ENCODE results near the gene SEZ6L2. TPM values are rescaled to one million over a fixed set of nuclear protein-coding genes. Genes with fewer than 3 reads are reported as not detected.
A peak's percentile ranks its signal among the peaks of the same experiment; 100 is the strongest.

Gene SEZ6L2
- polyA plus RNA-seq, 1 experiment = 19.3 TPM

- H3K36me3 ChIP-seq (ENCODE audit: control insufficient read depth, insufficient read depth, low read length) = peaks cover 33% of the 10 kb centered on the region
- H3K27me3 ChIP-seq (ENCODE audit: control insufficient read depth, insufficient read depth, low read length) = no peaks in the 10 kb centered on the region
- no peak for DNase-seq (ENCODE audit: low read depth)
- ChIA-PET POLR2A (no interaction called here), CTCF (interaction anchor here (0.6 to 3.9 kb wide), 16 partner anchors 8 to 159 kb away, joined by 3 to 81 read pairs (median 6); partner anchors contain the start of genes ASPHD1, CDIPT, MAZ and MVP)
- H3K4me3 ChIP-seq (ENCODE audit: low read depth, low read length) = no peak overlapping the region
- TF ChIP-seq CTCF (IDR thresholded peaks at IDR 0.05; ENCODE audit: insufficient read depth, low read depth, low read length) = no peak
These were observed 49.8 kb downstream of the SEZ6L2 start for GRCh38 chr16:29849505-29849904.

- Histone ChIP-seq H3K36me3 (ENCODE audit: control insufficient read depth, insufficient read depth, low read length) (peaks cover 37% of the 10 kb centered on the region), H3K4me3 (ENCODE audit: low read depth, low read length) (no peak overlapping the region), H3K27me3 (ENCODE audit: control insufficient read depth, insufficient read depth, low read length) (no peaks in the 10 kb centered on the region)
- CTCF ChIA-PET = interaction anchor here (0.6 to 3.9 kb wide), 30 partner anchors 9 to 183 kb away, joined by 3 to 81 read pairs (median 4); partner anchors contain the start of genes ASPHD1, CDIPT, KCTD13 and KIF22
- TF ChIP-seq CTCF (IDR thresholded peaks at IDR 0.05; ENCODE audit: insufficient read depth, low read depth, low read length) = peak; percentile 96
- DNase-seq (ENCODE audit: low read depth) = no peak
- POLR2A ChIA-PET = interaction anchor here (0.6 kb wide), 1 partner anchor 20 kb away, joined by 10 read pairs; no protein-coding TSS in a partner anchor
These were observed 50.7 kb downstream of the SEZ6L2 start for GRCh38 chr16:29848420-29849297.

GRCh38 chr16:29845656-29846055, 53.7 kb downstream of the SEZ6L2 start:
- H3K4me3 ChIP-seq (ENCODE audit: low read depth, low read length) = no peak overlapping the region
- ChIA-PET POLR2A (no interaction called here), CTCF (interaction anchor here (3.9 kb wide), 1 partner anchor 21 kb away, joined by 81 read pairs; the partner anchor contains the start of gene MVP)
- no peak for DNase-seq (ENCODE audit: low read depth)
- peaks cover 51% of the 10 kb centered on the region for H3K36me3 ChIP-seq (ENCODE audit: control insufficient read depth, insufficient read depth, low read length)
- no peak for TF ChIP-seq CTCF (IDR thresholded peaks at IDR 0.05; ENCODE audit: insufficient read depth, low read depth, low read length)
- H3K27me3 ChIP-seq (ENCODE audit: control insufficient read depth, insufficient read depth, low read length) = no peaks in the 10 kb centered on the region

- H3K4me3 ChIP-seq (ENCODE audit: low read depth, low read length) = no peak overlapping the region
- H3K36me3 ChIP-seq (ENCODE audit: control insufficient read depth, insufficient read depth, low read length) = peaks cover 57% of the 10 kb centered on the region
- no peak for TF ChIP-seq CTCF (IDR thresholded peaks at IDR 0.05; ENCODE audit: insufficient read depth, low read depth, low read length)
- POLR2A ChIA-PET = no interaction called here
- CTCF ChIA-PET = no interaction called here
- no peaks in the 10 kb centered on the region for H3K27me3 ChIP-seq (ENCODE audit: control insufficient read depth, insufficient read depth, low read length)
- DNase-seq (ENCODE audit: low read depth) = no peak
These were observed 54.6 kb downstream of the SEZ6L2 start for GRCh38 chr16:29844575-29845331.

- POLR2A ChIA-PET = no interaction called here
- Histone ChIP-seq H3K36me3 (ENCODE audit: control insufficient read depth, insufficient read depth, low read length) (peaks cover 57% of the 10 kb centered on the region), H3K27me3 (ENCODE audit: control insufficient read depth, insufficient read depth, low read length) (no peaks in the 10 kb centered on the region), H3K4me3 (ENCODE audit: low read depth, low read length) (no peak overlapping the region)
- TF ChIP-seq CTCF (IDR thresholded peaks at IDR 0.05; ENCODE audit: insufficient read depth, low read depth, low read length) = no peak
- DNase-seq (ENCODE audit: low read depth) = no peak
- CTCF ChIA-PET = no interaction called here
These were observed 55.4 kb downstream of the SEZ6L2 start for GRCh38 chr16:29843931-29844330.
